GM12801 (cell line): Measurements from ENCODE around the gene SLC6A6.

Experiments used
- TF ChIP-seq, protein P1 (sequence below): IDR thresholded peaks from one replicate; pipeline ENCODE4 v1.5.1; 2011; ENCODE audit warnings: control low read depth; ENCODE audit not compliant: insufficient read length; ENCODE audit errors: extremely low read depth

The SLC6A6 gene

GRCh38 chr3:14484741-14485140, 82.3 kb downstream of the SLC6A6 start:
- TF ChIP-seq, protein P1, sequence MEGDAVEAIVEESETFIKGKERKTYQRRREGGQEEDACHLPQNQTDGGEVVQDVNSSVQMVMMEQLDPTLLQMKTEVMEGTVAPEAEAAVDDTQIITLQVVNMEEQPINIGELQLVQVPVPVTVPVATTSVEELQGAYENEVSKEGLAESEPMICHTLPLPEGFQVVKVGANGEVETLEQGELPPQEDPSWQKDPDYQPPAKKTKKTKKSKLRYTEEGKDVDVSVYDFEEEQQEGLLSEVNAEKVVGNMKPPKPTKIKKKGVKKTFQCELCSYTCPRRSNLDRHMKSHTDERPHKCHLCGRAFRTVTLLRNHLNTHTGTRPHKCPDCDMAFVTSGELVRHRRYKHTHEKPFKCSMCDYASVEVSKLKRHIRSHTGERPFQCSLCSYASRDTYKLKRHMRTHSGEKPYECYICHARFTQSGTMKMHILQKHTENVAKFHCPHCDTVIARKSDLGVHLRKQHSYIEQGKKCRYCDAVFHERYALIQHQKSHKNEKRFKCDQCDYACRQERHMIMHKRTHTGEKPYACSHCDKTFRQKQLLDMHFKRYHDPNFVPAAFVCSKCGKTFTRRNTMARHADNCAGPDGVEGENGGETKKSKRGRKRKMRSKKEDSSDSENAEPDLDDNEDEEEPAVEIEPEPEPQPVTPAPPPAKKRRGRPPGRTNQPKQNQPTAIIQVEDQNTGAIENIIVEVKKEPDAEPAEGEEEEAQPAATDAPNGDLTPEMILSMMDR: no peak

DNA sequence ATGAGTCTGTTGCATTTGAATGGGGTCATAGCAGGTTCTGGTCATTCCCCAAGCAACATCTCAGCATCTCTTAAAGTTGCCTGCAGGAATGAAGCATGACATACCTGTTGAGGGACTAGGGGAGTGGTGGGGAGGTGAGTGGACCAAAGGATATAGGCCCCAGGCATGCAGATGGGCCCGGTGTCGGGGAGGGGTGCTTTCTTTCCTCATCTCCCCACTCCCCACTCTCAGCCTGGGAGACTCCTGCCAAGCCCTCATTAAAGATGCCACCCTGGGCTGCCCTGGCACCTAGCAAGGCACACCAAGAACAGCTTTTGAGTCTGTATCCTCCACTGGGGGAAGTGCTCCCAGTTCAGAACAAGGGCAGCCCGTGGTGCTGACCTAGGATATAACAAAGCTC, 83.6 kb downstream of the SLC6A6 start:
- TF ChIP-seq, protein P1: no peak

DNA sequence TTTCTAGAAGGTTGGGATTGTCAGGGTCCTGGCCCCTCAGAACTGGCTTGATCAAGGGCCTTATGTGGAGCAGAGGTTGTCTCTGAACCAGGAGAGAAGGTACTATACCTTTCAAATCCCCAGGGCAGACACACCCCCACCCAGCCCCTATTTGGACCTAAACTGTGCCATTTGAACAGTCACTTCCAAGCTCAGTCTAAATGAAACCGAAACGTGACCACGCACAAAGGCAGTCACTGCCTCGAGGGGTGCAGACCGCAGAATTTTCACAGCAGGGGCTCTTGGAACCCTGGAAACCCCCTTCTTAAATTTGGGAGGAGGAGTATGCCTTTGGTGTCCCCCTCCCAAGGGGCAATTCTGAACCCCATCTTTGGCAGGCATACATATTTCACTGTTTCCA, 84.1 kb downstream of the SLC6A6 start:
- TF ChIP-seq, protein P1: no peak

GRCh38 chr3:14487086-14487485, 84.7 kb downstream of the SLC6A6 start:
- TF ChIP-seq, protein P1: no peak

DNA sequence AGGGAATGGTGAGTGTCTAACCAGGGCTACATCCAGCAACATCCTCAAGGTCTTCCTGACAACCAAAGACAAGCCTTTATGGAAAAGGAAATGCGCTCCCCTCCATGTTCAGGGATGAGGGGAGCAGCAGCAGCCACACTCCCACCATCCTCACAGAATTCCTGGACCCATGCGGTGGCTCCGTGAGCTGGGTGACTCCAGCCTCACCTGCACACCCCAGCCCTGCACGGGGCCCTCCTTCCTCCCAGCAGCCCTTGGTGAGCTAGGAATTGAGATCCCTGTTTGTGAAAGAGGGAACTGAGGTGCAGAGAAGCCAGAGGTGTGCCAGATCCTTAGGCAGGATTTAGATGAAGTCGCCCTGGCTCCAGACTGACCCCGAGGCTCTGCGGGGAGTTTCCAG, 85.4 kb downstream of the SLC6A6 start:
- TF ChIP-seq, protein P1: no peak

DNA sequence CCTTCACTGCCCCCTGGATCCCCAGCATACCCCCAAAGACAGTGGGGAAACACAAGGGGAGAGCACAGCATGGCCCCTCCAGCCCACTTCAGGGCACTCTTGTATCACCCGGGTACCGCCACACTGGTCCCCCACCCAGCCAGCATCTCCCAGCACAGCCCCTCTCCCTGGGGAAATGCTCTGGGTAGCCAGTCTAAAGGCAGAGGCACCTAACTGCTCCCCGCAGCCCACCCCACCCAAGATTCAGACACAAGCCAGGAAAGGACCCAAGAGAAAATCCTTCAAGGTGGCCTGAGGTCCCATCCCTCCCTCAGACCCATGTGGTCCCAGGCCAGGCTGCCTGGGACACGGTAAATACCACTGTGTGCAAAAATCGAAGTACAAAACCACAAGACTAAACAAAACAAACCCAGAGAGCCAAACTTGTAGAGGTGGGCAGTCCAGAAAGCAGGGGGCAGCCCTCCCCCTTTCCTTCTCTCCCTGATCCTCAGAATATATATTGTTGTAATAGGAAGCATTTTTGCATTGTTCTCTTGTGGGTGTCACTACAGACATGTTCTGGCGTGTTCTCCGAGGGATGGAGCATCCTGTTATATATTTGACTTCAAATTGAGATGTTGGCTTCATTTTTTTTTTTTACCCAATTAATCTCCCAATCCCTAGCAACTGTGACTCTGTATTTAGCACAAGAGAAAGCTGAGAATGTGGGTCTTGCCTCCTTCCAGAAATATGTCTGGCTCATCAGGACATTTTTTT, 86.1 kb downstream of the SLC6A6 start:
- TF ChIP-seq, protein P1: no peak

GRCh38 chr3:14489641-14490040, 87.2 kb downstream of the SLC6A6 start:
- TF ChIP-seq, protein P1: no peak

- TF ChIP-seq, protein P1: no peak
These were observed 87.8 kb downstream of the SLC6A6 start for GRCh38 chr3:14490255-14490654.
